ENCODE data around the gene CX3CR1. TPM values are rescaled to one million over a fixed set of nuclear protein-coding genes. Genes with fewer than 3 reads are reported as not detected.

Gene CX3CR1
- total and polyA plus RNA-seq, 9 of the 15 experiments (the other 6 are each of a cell fraction or from before 2014, with no cell fraction given): 0.03 to 0.21 TPM; not detected in 7

GRCh38 chr3:39260957-39261356 lies 18.9 kb downstream of the CX3CR1 start (continued):
- TF ChIP-seq ID3 (CRISPR knock-in tag; IDR thresholded peaks at IDR 0.05) (no peak), ID3 (tag; IDR thresholded peaks at IDR 0.05) (no peak), CHAMP1 (IDR thresholded peaks at IDR 0.05) (no peak), ZNF324 (CRISPR knock-in tag; IDR thresholded peaks at IDR 0.05) (no peak), PRMT5 (CRISPR knock-in tag; IDR thresholded peaks at IDR 0.05) (no peak), PHB (CRISPR knock-in tag; IDR thresholded peaks at IDR 0.05) (no peak), ZNF407 (IDR thresholded peaks at IDR 0.05; ENCODE audit: low read depth) (no peak), LEF1 (IDR thresholded peaks at IDR 0.05) (no peak), SNRNP70 (optimal IDR thresholded peaks at IDR 0.05; ENCODE audit: low read depth, low read length) (no peak), POLR2H (tag; IDR thresholded peaks at IDR 0.05; ENCODE audit: low read depth) (no peak), ZBED1 (IDR thresholded peaks at IDR 0.05) (no peak), ZNF212 (CRISPR knock-in tag; IDR thresholded peaks at IDR 0.05) (no peak), ZNF707 (CRISPR knock-in tag; conservative IDR thresholded peaks at IDR 0.05) (no peak), CC2D1A (IDR thresholded peaks at IDR 0.05) (no peak), ZFPM2 (CRISPR knock-in tag; IDR thresholded peaks at IDR 0.05) (no peak), PRPF4 (IDR thresholded peaks at IDR 0.05; ENCODE audit: insufficient read depth, low read depth, low read length, poor library complexity, severe bottlenecking) (no peak), FOSL1 (tag; conservative IDR thresholded peaks at IDR 0.05) (no peak; the same call in 1 of the 2 replicates), NFATC3 (IDR thresholded peaks at IDR 0.05) (no peak), NFIC (IDR thresholded peaks at IDR 0.05) (no peak), ZBTB7A (IDR thresholded peaks at IDR 0.05; ENCODE audit: borderline replicate concordance, control insufficient read depth, low read depth, low read length) (no peak)
